Measurements from ENCODE around the gene DYNLT2. TPM values are rescaled to one million over a fixed set of nuclear protein-coding genes. Genes with fewer than 3 reads are reported as not detected.

Gene DYNLT2, protein sequence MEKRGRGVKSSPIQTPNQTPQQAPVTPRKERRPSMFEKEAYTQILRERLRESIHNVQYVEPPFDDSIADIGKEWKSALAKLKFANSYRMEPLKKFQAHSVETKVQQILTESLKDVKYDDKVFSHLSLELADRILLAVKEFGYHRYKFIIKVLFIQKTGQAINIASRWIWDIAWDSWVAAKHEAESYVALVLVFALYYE
- 1 to 10 TPM in 1 of 2 donors, under 1 TPM in 1; 1.00 to 1.4 TPM for total RNA-seq

DNA sequence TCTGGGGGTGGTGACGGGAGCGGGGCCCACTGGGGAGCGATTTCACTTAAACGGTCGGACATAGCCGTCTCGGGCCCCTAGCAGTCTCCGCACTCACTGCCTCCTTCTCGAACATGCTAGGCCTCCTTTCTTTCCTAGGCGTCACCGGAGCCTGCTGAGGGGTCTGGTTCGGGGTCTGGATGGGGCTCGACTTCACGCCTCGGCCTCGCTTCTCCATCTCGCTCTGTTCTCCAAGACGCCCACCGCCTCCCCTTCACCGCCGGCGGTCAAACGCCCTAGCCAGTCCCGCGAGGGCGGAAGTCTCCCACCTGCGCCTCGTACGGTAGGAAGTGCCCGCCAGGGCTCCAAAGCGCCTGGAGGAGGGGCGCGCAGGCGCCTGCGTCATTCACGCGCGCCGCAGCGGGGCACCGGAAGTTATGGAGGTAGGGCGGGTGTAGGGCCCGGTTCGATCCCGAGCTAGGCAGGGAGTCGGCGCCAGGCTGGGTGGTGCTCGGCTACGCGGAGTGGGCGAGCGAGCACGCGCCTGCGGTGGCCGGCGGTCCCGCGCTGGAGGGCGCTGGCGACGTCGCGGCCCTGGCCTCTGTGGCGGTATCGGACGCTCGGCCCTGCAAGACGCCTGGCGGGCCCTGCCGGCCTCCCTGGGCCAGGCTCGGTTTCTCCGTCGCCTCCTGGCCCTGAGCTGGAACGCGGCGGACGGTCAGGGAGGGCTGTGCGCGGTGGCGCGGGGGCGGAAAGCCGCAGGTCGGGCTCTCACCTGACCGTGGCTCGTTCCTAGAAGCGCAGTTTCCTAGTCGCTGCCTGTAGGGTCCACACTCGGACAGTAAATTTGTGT is at the start of gene DYNLT2, which contains the start of gene ERMARD:
TSS of gene DYNLT2 (minus strand) at position 331 of the 832 bp plus-strand sequence. CDS start at position 217, 114 bp downstream.
TSS of gene ERMARD (plus strand) at position 381 of the 832 bp plus-strand sequence. CDS start at position 417, 36 bp downstream.

DNA sequence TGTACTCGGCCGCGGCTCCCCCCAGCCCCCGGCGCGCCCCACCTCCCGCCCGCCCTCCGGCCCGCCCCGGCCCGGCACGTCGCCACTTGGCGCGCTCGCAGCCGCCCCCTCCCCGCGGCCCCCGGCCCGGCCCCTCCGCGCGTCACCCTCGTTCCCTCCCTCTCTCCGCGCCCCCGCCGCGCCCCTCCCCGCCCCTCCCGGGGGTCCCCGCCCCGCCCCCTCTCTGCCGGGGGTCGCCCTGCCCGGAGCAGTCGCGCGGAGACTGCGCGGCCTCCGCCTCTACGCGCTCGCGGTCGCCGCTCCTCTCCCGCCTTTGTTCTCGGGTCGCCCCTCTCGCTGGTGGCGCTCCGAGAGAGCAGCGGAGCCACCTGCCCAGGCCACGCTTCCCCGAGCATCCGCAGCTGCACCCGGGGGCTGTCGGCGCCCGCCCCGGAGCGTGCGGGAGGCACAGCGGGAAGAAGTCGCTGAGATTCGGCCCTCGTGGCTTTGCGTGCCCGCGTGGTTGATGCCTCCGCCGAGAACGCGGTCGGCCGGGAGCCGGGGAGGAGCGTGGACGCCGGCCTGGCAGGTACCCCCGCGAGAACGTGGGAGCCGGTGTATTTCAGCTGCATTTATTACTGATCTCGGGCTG is 26.8 kb downstream of the DYNLT2 start, which contains the start of gene PHF10:
TSS of gene PHF10 (minus strand) at position 7 of the 631 bp plus-strand sequence. CDS start 569 bp downstream, outside the sequence.

DNA sequence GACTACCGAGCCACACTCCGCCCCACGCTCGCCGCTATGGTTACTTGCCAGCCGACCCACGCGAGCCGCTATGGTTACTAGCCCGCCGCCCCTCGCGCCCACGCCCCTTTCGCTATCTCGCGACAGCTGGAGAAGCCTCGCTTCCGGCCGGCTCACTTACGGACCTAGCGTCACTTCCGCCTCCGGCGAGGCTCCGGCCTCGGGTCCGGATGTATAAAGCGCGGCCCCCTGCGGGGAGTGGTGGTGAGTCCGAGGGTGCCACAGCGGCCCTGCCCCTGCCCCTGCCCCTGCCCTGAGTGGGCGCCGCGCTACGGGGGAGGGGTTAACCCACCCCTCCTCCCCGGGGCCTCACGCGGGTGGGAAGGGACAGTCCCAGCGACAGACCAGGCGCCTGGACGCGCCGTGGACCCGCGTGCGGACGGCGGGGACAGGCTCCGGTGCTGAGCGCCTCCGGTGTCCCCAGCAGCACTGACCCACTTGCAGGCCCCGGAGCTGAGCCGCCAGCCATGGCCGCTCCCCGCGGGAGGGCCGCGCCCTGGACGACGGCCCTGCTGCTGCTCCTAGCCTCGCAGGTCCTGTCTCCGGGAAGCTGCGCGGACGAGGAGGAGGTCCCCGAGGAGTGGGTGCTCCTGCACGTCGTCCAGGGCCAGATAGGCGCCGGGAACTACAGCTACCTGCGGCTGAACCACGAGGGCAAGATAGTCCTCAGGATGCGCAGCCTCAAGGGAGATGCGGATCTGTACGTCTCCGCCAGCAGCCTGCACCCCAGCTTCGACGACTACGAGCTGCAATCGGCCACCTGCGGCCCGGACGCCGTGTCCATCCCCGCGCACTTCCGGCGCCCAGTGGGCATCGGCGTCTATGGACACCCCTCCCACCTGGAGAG is 49.2 kb downstream of the DYNLT2 start, which contains the start of the genes C6orf120 and WDR27:
TSS of gene C6orf120 (plus strand) at position 173 of the 886 bp plus-strand sequence. CDS start at position 507, 334 bp downstream.
TSS of gene WDR27 (minus strand) at position 76 of the 886 bp plus-strand sequence. CDS start 13,024 bp downstream, outside the sequence.

Other genes starting within 250 kb of the DYNLT2 start
- 10 to 100 TPM; 10.3 to 28.0 TPM for gene WDR27, start 49.5 kb downstream of the DYNLT2 start, total RNA-seq
- gene C6orf120, start 49.4 kb downstream of the DYNLT2 start, total RNA-seq: 10 to 100 TPM; 32.3 to 33.0 TPM
- gene PHF10, start 27.1 kb downstream of the DYNLT2 start, total RNA-seq: 10 to 100 TPM; 12.7 to 16.7 TPM
- gene ERMARD, start 50 bp upstream of the DYNLT2 start, total RNA-seq: 10 to 100 TPM; 12.3 to 17.6 TPM